Measurements from ENCODE around the gene C2orf49. TPM values are rescaled to one million over a fixed set of nuclear protein-coding genes. Genes with fewer than 3 reads are reported as not detected.

The C2orf49 gene
- total and polyA plus RNA-seq, 10 of the 15 experiments (the other 5 are each of a cell fraction or from before 2014, with no cell fraction given): 7.2 to 24.2 (median 15.5) TPM

DNA sequence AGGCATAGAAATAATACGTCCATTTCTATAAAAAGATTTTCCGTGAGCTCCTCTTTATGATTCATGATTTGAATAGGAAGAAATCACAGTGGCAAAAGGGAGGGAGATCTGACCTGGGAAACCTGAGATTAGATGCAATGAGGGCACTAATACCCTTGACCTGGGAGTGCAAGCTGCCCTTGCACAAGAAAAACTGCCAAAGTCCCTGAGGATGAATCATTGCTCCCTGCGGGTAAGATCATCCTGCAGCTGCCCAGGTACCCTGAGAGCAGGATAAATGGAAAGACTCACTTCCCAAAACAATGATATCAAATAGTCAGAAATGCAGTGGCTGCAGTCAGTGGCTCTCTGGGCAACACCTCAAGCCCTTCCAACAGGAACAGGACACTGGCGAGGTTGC, 49.9 kb downstream of the C2orf49 start (continued):
- TF ChIP-seq ZBED1 (IDR thresholded peaks at IDR 0.05; ENCODE audit: borderline replicate concordance): no peak
- no peak for TF ChIP-seq KLF5 (IDR thresholded peaks at IDR 0.05; ENCODE audit: partially characterized antibody)
- no peak for TF ChIP-seq STAT1 (conservative IDR thresholded peaks at IDR 0.05)
- no peak for TF ChIP-seq NR2F1 (conservative IDR thresholded peaks at IDR 0.05)

- Histone ChIP-seq H3K9ac (ENCODE audit: control insufficient read depth, insufficient read depth, low read length) (no peak overlapping the region), H3K9me3 (replicated peaks; ENCODE audit: control insufficient read depth, insufficient read depth, low read length) (no peaks in the 10 kb centered on the region), H3K4me1 (ENCODE audit: control insufficient read depth, insufficient read depth, low read length) (no peaks in the 10 kb centered on the region), H4K20me1 (ENCODE audit: control insufficient read depth, insufficient read depth) (no peaks in the 10 kb centered on the region), H3K36me3 (ENCODE audit: control insufficient read depth in 2 of 2, insufficient read depth in 2 of 2, low read length in 1 of 2) (no peaks in the 10 kb centered on the region), H3K79me2 (ENCODE audit: control insufficient read depth, insufficient read depth, low read length) (no peaks in the 10 kb centered on the region), H3K27me3 (replicated peaks in 1 of 2; ENCODE audit: control insufficient read depth in 2 of 2, insufficient read depth in 2 of 2, low read length in 1 of 2) (no peaks in the 10 kb centered on the region; a peak in 1 of 4 replicates), H3K4me2 (ENCODE audit: control insufficient read depth, insufficient read depth) (no peak overlapping the region), H2AFZ (ENCODE audit: control insufficient read depth, low read depth, low read length) (no peak overlapping the region), H3K27ac (ENCODE audit: control insufficient read depth, insufficient read depth) (no peak overlapping the region), H3K4me3 (no peak overlapping the region)
- ChIA-PET POLR2A (no interaction called here), SMC1A (ENCODE audit: uncharacterized antibody, unreplicated experiment) (interaction anchor here (0.8 kb wide), 1 partner anchor 158 kb away, joined by 3 read pairs; no protein-coding TSS in a partner anchor), CTCF (interaction anchor here (0.8 kb wide), 1 partner anchor 11 kb away, joined by 3 read pairs; no protein-coding TSS in a partner anchor), RAD21 (ENCODE audit: unreplicated experiment) (no interaction called here)
- no TSS peak for BruUV-seq (replicated peaks)
- WGBS (ENCODE audit: insufficient coverage, insufficient replicate concordance, low lambda C conversion rate, missing lambda C conversion rate): 70% methylated on average over 8 of the region's 8 CpGs
- FAIRE-seq (no peak), DNase-seq (ENCODE audit: low read depth, low spot score) (no peak), ATAC-seq (no peak)
- intact Hi-C loops (cut with micrococcal nuclease; ENCODE audit: unreplicated experiment) (no loop called here), in situ Hi-C loops (cut with MboI) (no loop called here)
- TF ChIP-seq, protein P1, sequence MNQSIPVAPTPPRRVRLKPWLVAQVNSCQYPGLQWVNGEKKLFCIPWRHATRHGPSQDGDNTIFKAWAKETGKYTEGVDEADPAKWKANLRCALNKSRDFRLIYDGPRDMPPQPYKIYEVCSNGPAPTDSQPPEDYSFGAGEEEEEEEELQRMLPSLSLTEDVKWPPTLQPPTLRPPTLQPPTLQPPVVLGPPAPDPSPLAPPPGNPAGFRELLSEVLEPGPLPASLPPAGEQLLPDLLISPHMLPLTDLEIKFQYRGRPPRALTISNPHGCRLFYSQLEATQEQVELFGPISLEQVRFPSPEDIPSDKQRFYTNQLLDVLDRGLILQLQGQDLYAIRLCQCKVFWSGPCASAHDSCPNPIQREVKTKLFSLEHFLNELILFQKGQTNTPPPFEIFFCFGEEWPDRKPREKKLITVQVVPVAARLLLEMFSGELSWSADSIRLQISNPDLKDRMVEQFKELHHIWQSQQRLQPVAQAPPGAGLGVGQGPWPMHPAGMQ (IDR thresholded peaks at IDR 0.05; ENCODE audit: borderline replicate concordance): no peak
- TF ChIP-seq RB1 (IDR thresholded peaks at IDR 0.05; ENCODE audit: borderline replicate concordance) (no peak), ZNF24 (IDR thresholded peaks at IDR 0.05) (no peak), RFX5 (IDR thresholded peaks at IDR 0.05; ENCODE audit: low read depth, low read length) (no peak), ZNF592 (IDR thresholded peaks at IDR 0.05) (no peak), NFXL1 (IDR thresholded peaks at IDR 0.05; ENCODE audit: borderline replicate concordance) (no peak), MTA3 (IDR thresholded peaks at IDR 0.05; ENCODE audit: borderline replicate concordance, low read length) (no peak), NBN (IDR thresholded peaks at IDR 0.05) (no peak), HDAC2 (IDR thresholded peaks at IDR 0.05) (no peak)
- TF ChIP-seq, protein P2, sequence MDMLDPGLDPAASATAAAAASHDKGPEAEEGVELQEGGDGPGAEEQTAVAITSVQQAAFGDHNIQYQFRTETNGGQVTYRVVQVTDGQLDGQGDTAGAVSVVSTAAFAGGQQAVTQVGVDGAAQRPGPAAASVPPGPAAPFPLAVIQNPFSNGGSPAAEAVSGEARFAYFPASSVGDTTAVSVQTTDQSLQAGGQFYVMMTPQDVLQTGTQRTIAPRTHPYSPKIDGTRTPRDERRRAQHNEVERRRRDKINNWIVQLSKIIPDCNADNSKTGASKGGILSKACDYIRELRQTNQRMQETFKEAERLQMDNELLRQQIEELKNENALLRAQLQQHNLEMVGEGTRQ (IDR thresholded peaks at IDR 0.05; ENCODE audit: borderline replicate concordance, low read depth, low read length): no peak
- TF ChIP-seq, protein P3, sequence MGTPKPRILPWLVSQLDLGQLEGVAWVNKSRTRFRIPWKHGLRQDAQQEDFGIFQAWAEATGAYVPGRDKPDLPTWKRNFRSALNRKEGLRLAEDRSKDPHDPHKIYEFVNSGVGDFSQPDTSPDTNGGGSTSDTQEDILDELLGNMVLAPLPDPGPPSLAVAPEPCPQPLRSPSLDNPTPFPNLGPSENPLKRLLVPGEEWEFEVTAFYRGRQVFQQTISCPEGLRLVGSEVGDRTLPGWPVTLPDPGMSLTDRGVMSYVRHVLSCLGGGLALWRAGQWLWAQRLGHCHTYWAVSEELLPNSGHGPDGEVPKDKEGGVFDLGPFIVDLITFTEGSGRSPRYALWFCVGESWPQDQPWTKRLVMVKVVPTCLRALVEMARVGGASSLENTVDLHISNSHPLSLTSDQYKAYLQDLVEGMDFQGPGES (IDR thresholded peaks at IDR 0.05): no peak
- TF ChIP-seq, protein P4, sequence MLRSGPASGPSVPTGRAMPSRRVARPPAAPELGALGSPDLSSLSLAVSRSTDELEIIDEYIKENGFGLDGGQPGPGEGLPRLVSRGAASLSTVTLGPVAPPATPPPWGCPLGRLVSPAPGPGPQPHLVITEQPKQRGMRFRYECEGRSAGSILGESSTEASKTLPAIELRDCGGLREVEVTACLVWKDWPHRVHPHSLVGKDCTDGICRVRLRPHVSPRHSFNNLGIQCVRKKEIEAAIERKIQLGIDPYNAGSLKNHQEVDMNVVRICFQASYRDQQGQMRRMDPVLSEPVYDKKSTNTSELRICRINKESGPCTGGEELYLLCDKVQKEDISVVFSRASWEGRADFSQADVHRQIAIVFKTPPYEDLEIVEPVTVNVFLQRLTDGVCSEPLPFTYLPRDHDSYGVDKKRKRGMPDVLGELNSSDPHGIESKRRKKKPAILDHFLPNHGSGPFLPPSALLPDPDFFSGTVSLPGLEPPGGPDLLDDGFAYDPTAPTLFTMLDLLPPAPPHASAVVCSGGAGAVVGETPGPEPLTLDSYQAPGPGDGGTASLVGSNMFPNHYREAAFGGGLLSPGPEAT (IDR thresholded peaks at IDR 0.05; ENCODE audit: low read depth): no peak
Measured at GRCh38 chr2:105388971-105389381, 51.6 kb downstream of the C2orf49 start.

Measured in GM12878 (cell line).